Liver (tissue), 9 donors: ENCODE results near the gene FRMD1. TPM values are rescaled to one million over a fixed set of nuclear protein-coding genes. Genes with fewer than 3 reads are reported as not detected.

Experiments used
- DNase-seq: peaks from one replicate; pipeline ENCODE4 v3.0.0-alpha.2; 2017; ENCODE audit warnings: low spot score
- H3K27ac ChIP-seq, 2 donors: one replicate each; pipeline ENCODE4 v1.7.0; 2013; ENCODE audit warnings: inconsistent platforms in 2 of 2, low read length in 2 of 2, control low read depth in 1 of 2, low read depth in 1 of 2, mild to moderate bottlenecking in 1 of 2
- H3K27me3 ChIP-seq, 4 donors: one replicate each; pipeline versions ENCODE4 v1.6.1 to v1.7.0; 2013; ENCODE audit warnings: low read length in 3 of 4, inconsistent platforms in 1 of 4, mild to moderate bottlenecking in 1 of 4, moderate library complexity in 1 of 4; ENCODE audit not compliant: control insufficient read depth in 4 of 4, insufficient read depth in 4 of 4
- H3K36me3 ChIP-seq, 4 donors: one replicate each; pipeline versions ENCODE4 v1.6.1 to v1.7.0; 2013; ENCODE audit warnings: low read length in 3 of 4, mild to moderate bottlenecking in 3 of 4, low read depth in 1 of 4, moderate library complexity in 1 of 4; ENCODE audit not compliant: control insufficient read depth in 4 of 4, insufficient read depth in 3 of 4
- H3K4me1 ChIP-seq, 4 donors: one replicate each; pipeline versions ENCODE4 v1.6.1 to v1.7.0; 2013; ENCODE audit warnings: low read length in 3 of 4, mild to moderate bottlenecking in 3 of 4, moderate library complexity in 1 of 4; ENCODE audit not compliant: control insufficient read depth in 4 of 4, insufficient read depth in 4 of 4
- H3K4me3 ChIP-seq, 3 donors: one replicate each; pipeline versions ENCODE4 v1.6.1 to v1.7.0; 2013; ENCODE audit warnings: low read length in 3 of 3, control low read depth in 1 of 3, low read depth in 1 of 3, mild to moderate bottlenecking in 1 of 3
- H3K9ac ChIP-seq, 2 donors: one replicate each; pipeline ENCODE4 v1.7.0; 2013; ENCODE audit warnings: low read length in 2 of 2, mild to moderate bottlenecking in 2 of 2, moderate library complexity in 2 of 2, control low read depth in 1 of 2, low read depth in 1 of 2
- H3K9me3 ChIP-seq, 4 donors: one replicate each; pipeline versions ENCODE4 v1.6.1 to v1.7.0; 2013; ENCODE audit warnings: low read length in 3 of 4; ENCODE audit not compliant: control insufficient read depth in 4 of 4
- ATF3 ChIP-seq: IDR thresholded peaks from 2 replicates; pipeline ENCODE4 v1.6.1; 2016; ENCODE audit warnings: antibody characterized with exemption
- CTCF ChIP-seq: fragments of 150-350 bp; IDR thresholded peaks from 2 replicates; pipeline ENCODE4 v1.5.1; 2017; ENCODE audit warnings: improper control_type of control experiment, low read depth, low read length; ENCODE audit not compliant: missing input control
- EGR1 ChIP-seq, 2 donors: IDR thresholded peaks; 2 replicates each; pipeline ENCODE4 v1.6.1; 2016 to 2018; ENCODE audit warnings: antibody characterized with exemption in 2 of 2, low read depth in 2 of 2
- FOXA1 ChIP-seq: IDR thresholded peaks from 2 replicates; pipeline ENCODE4 v1.6.1; 2016; ENCODE audit warnings: antibody characterized with exemption
- FOXA2 ChIP-seq: IDR thresholded peaks from 2 replicates; pipeline ENCODE4 v1.6.1; 2016; ENCODE audit warnings: antibody characterized with exemption
- GABPA ChIP-seq, 2 donors: IDR thresholded peaks in 1 of 2; conservative IDR thresholded peaks in 1 of 2; 2 replicates each; pipeline ENCODE4 v1.6.1; 2016; ENCODE audit warnings: antibody characterized with exemption in 2 of 2, mild to moderate bottlenecking in 1 of 2, moderate library complexity in 1 of 2
- HNF4A ChIP-seq, 2 donors: conservative IDR thresholded peaks; 2 replicates each; pipeline ENCODE4 v1.6.1; 2016; ENCODE audit warnings: antibody characterized with exemption in 2 of 2, mild to moderate bottlenecking in 2 of 2
- JUND ChIP-seq, 2 donors: IDR thresholded peaks; 2 replicates each; pipeline ENCODE4 v1.6.1; 2016; ENCODE audit warnings: antibody characterized with exemption in 2 of 2
- MAX ChIP-seq: IDR thresholded peaks from 2 replicates; pipeline ENCODE4 v1.6.1; 2016; ENCODE audit warnings: antibody characterized with exemption
- NR2F2 ChIP-seq: IDR thresholded peaks from 2 replicates; pipeline ENCODE4 v1.6.1; 2016; ENCODE audit warnings: antibody characterized with exemption
- RAD21 ChIP-seq, 2 donors: IDR thresholded peaks; 2 replicates each; pipeline ENCODE4 v1.6.1; 2016; ENCODE audit warnings: antibody characterized with exemption in 2 of 2, mild to moderate bottlenecking in 2 of 2
- REST ChIP-seq: IDR thresholded peaks from 2 replicates; pipeline ENCODE4 v1.6.1; 2016; ENCODE audit warnings: antibody characterized with exemption, mild to moderate bottlenecking
- RXRA ChIP-seq, 2 donors: IDR thresholded peaks; 2 replicates each; pipeline ENCODE4 v1.6.1; 2017 to 2018; ENCODE audit warnings: antibody characterized with exemption in 2 of 2, mild to moderate bottlenecking in 1 of 2
- SP1 ChIP-seq: IDR thresholded peaks from 2 replicates; pipeline ENCODE4 v1.6.1; 2018; ENCODE audit warnings: antibody characterized with exemption, mild to moderate bottlenecking
- TAF1 ChIP-seq: conservative IDR thresholded peaks from 2 replicates; pipeline ENCODE4 v1.6.1; 2016; ENCODE audit warnings: antibody characterized with exemption, mild to moderate bottlenecking
- YY1 ChIP-seq: IDR thresholded peaks from 2 replicates; pipeline ENCODE4 v1.6.1; 2016; ENCODE audit warnings: antibody characterized with exemption, mild to moderate bottlenecking
- ZBTB33 ChIP-seq: IDR thresholded peaks from 2 replicates; pipeline ENCODE4 v1.6.1; 2016; ENCODE audit warnings: antibody characterized with exemption
- WGBS: extraction: QIAGEN DNeasy Blood & Tissue Kit; methylation state at CpG from one replicate; pipeline ENCODE4 v1.1.7; 2013; 5-methylcytosine and 5-hydroxymethylcytosine counted together
- polyA plus RNA-seq, 2 donors: library from polyadenylated mRNA; stranded (reverse) in 1 of 2; unstranded in 1 of 2; fragments of 200-250 nt in 1 of 2; fragments of >200 nt in 1 of 2; fragmentation: Nextera tagmentation in 1 of 2; extraction: Ambion mirVana in 1 of 2; gene quantifications; one replicate each; pipeline versions ENCODE4 v1.2.1 to v1.2.3, GENCODE V29; 2013 to 2015
- total RNA-seq, 2 donors: library from RNA; depleted of rRNA; stranded (reverse); fragments of >200 nt; gene quantifications; one replicate each; pipeline ENCODE4 v1.2.3, GENCODE V29; 2014
- donor health status: healthy.
- donor health status: healthy.
- donor health status: healthy.
- donor health status: healthy.
- donor health status: healthy.

Gene FRMD1
- total and polyA plus RNA-seq, 4 donors = 0.04 to 0.17 (median 0.12) TPM

- no peak for DNase-seq
- Histone ChIP-seq H3K9me3 (peaks cover 0 to 6% (median 3%) of the 10 kb centered on the region in 4 donors), H3K36me3 (no peaks in the 10 kb centered on the region), H3K27ac (peak overlapping the region; percentile 2 to 36), H3K27me3 (no peaks in the 10 kb centered on the region), H3K9ac (no peak overlapping the region), H3K4me1 (peaks cover 2 to 11% (median 6%) of the 10 kb centered on the region in 4 donors), H3K4me3 (no peak overlapping the region)
- TF ChIP-seq TAF1 (no peak), NR2F2 (no peak), MAX (no peak), JUND (IDR thresholded peaks at IDR 0.05) (no peak), EGR1 (IDR thresholded peaks at IDR 0.05; ENCODE audit: low read depth in 2 of 2) (no peak), CTCF (no peak), RXRA (IDR thresholded peaks at IDR 0.05) (no peak)
- WGBS = 63% methylated on average over 18 of the region's 18 CpGs
These were observed 62.1 kb downstream of the FRMD1 start for GRCh38 chr6:168016721-168017525.

GRCh38 chr6:168016176-168016620 is 62.8 kb downstream of the FRMD1 start:
- Histone ChIP-seq H3K27ac (no peak overlapping the region), H3K4me1 (peaks cover 2 to 11% (median 6%) of the 10 kb centered on the region in 4 donors), H3K4me3 (no peak overlapping the region), H3K9me3 (peaks cover 2 to 10% (median 3%) of the 10 kb centered on the region in 4 donors), H3K36me3 (no peaks in the 10 kb centered on the region), H3K27me3 (no peaks in the 10 kb centered on the region), H3K9ac (no peak overlapping the region)
- no peak for TF ChIP-seq JUND (IDR thresholded peaks at IDR 0.05)
- no peak for TF ChIP-seq MAX
- TF ChIP-seq SP1 = no peak
- TF ChIP-seq FOXA1 = no peak
- TF ChIP-seq ATF3 = no peak
- TF ChIP-seq REST = no peak
- no peak for TF ChIP-seq RAD21 (IDR thresholded peaks at IDR 0.05)
- TF ChIP-seq YY1 = no peak
- TF ChIP-seq HNF4A (conservative IDR thresholded peaks at IDR 0.05) = no peak
- TF ChIP-seq EGR1 (IDR thresholded peaks at IDR 0.05; ENCODE audit: low read depth in 2 of 2) = no peak
- no peak for TF ChIP-seq FOXA2
- TF ChIP-seq TAF1 = no peak
- no peak for TF ChIP-seq NR2F2
- TF ChIP-seq ZBTB33 = no peak
- no peak for TF ChIP-seq GABPA (IDR thresholded peaks at IDR 0.05 in 1 of 2, conservative IDR thresholded peaks at IDR 0.05 in 1 of 2)
- TF ChIP-seq RXRA (IDR thresholded peaks at IDR 0.05) = no peak
- WGBS = 94% methylated on average over 18 of the region's 18 CpGs
- no peak for DNase-seq
